Measurements from ENCODE around the gene ADAMTS4. TPM values are rescaled to one million over a fixed set of nuclear protein-coding genes. Genes with fewer than 3 reads are reported as not detected.
A peak's percentile ranks its signal among the peaks of the same experiment; 100 is the strongest.

The ADAMTS4 gene
- total and polyA plus RNA-seq, 2 of the 4 experiments (the other 2 are of a cell fraction): 0.39 to 0.72 TPM

DNA sequence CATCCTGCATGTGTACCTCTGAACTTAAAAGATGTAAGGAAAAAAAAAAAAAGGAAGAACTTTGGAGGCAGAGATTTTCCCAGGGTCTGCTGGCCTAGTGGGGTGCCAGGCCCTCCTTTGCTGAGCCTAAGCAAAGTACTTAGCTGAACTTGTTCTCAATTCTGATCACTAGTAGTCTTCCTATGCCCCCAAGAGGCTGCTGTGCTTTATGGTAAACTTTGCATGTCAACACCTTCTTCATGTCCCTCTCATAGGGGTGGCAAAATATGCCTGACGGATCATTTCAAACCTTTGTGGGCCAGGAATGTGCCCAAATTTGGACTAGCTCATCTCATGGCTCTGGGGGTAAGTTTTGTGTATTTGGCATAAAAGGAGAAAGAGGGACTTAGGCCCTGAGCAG, 41.0 kb downstream of the ADAMTS4 start (continued):
- TF ChIP-seq RAD21 (IDR thresholded peaks at IDR 0.05; ENCODE audit: low read length): no peak
- TF ChIP-seq MAZ (IDR thresholded peaks at IDR 0.05; ENCODE audit: borderline replicate concordance, low read depth, low read length): no peak

DNA sequence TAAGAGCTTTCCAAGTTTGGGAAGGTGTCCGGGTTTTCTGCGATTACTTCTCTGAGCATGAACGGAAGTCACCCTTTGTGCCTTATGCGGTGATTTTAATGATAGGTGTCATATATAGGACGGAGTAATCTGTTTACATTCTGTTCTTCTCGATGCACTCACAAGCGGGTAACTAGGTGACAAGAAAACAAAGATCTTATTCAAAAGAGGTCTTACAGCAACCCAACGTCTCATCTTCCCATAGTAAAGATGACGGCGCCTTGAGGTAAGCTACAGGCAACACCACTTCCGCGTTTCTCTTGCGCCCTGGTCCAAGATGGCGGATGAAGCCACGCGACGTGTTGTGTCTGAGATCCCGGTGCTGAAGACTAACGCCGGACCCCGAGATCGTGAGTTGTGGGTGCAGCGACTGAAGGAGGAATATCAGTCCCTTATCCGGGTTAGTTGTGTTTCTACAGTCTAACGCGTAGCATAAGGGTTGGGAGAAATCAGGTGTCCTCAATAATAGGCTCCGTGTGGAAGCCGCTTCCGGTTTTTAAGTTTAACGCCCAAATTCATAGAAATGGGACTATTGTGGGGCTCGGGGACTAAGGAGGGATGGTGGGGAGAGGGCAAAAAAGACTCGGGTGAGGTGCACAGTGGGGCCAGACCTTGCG, 45.0 kb downstream of the ADAMTS4 start, which contains the start of gene UFC1:
Gene UFC1 (plus strand): TSS at position 297 of the 656 bp plus-strand sequence. CDS start 20 bp downstream, at position 317.
- Histone ChIP-seq H2BK5ac (ENCODE audit: low read depth, low read length, poor library complexity, severe bottlenecking) (peak within 1 kb of the TSS; percentile 97), H3K4me1 (ENCODE audit: control insufficient read depth, insufficient read depth, low read length) (peaks cover 1% of the 10 kb centered on the region; the same call in 1 of the 2 replicates), H3K4ac (ENCODE audit: low read depth, low read length) (peak within 1 kb of the TSS; percentile 100), H4K20me1 (ENCODE audit: insufficient read depth, low read length) (no peaks in the 10 kb centered on the region), H4K91ac (ENCODE audit: insufficient read depth, low read depth, low read length) (peak within 1 kb of the TSS; percentile 99), H3K9ac (ENCODE audit: low read depth, low read length) (peak within 1 kb of the TSS; percentile 99), H4K5ac (ENCODE audit: low read depth, low read length) (peak within 1 kb of the TSS; percentile 98), H3K23ac (ENCODE audit: low read depth, low read length) (peak within 1 kb of the TSS; percentile 99), H4K8ac (ENCODE audit: low read depth in 2 of 2, low read length in 2 of 2) (peak within 1 kb of the TSS; percentile 63 to 100), H3K14ac (replicated peaks; ENCODE audit: low read depth, low read length) (peak within 1 kb of the TSS; percentile 100), H3K36me3 (ENCODE audit: control insufficient read depth, insufficient read depth, low read length) (peaks cover 12% of the 10 kb centered on the region), H2BK120ac (ENCODE audit: low read depth, low read length) (peak within 1 kb of the TSS; percentile 99), H2AK9ac (replicated peaks; ENCODE audit: low read depth, low read length, poor library complexity) (peak within 1 kb of the TSS; percentile 97), H3K18ac (ENCODE audit: low read depth, low read length) (peak within 1 kb of the TSS; percentile 97), H3K4me3 (ENCODE audit: insufficient read depth, low read depth, low read length) (peak within 1 kb of the TSS; percentile 76), H3K9me3 (ENCODE audit: control insufficient read depth, insufficient read depth, low read length) (no peaks in the 10 kb centered on the region), H3K4me2 (ENCODE audit: low read depth, low read length) (peak within 1 kb of the TSS; percentile 90), H3K27ac (ENCODE audit: insufficient read depth, low read length) (peak within 1 kb of the TSS; percentile 95), H3K79me1 (ENCODE audit: low read depth in 1 of 2, low read length in 2 of 2) (peaks cover 10 to 23% of the 10 kb centered on the region in 2 experiments; a peak in 3 of 4 replicates), H2AK5ac (ENCODE audit: low read depth, low read length) (peak within 1 kb of the TSS; percentile 79), H2AFZ (replicated peaks; ENCODE audit: low read length, poor library complexity) (peak within 1 kb of the TSS; percentile 98), H3K56ac (ENCODE audit: extremely low read depth, insufficient read depth, low read length) (peak within 1 kb of the TSS; percentile 99), H2BK20ac (ENCODE audit: low read depth, low read length) (peak within 1 kb of the TSS; percentile 95), H2BK15ac (ENCODE audit: low read depth, low read length) (peak within 1 kb of the TSS; percentile 88), H3K9me1 (ENCODE audit: insufficient read depth, low read length) (peaks cover 9% of the 10 kb centered on the region), H3K27me3 (ENCODE audit: control insufficient read depth, insufficient read depth, low read length) (no peaks in the 10 kb centered on the region)
- dilution Hi-C loops (cut with HindIII; ENCODE audit: low sequenced_read_pairs, unreplicated experiment) (no loop called here), in situ Hi-C loops (cut with MboI; ENCODE audit: low sequenced_read_pairs) (no loop called here), intact Hi-C loops (cut with micrococcal nuclease) (no loop called here)
- 0% methylated on average over 9 of the region's 33 CpGs; no CpG with 5 or more reads in 1 of the 2 experiments for WGBS, 2 experiments (ENCODE audit: extremely low coverage in 2 of 2, insufficient read length in 1 of 2)
- peak; percentile 92 for DNase-seq
- BruUV-seq (replicated peaks): no TSS peak
- CTCF ChIA-PET: interaction anchor here (0.7 kb wide), 1 partner anchor 1857 kb away, joined by 3 read pairs; no protein-coding TSS in a partner anchor
- peak; percentile 98 for ATAC-seq (ENCODE audit: low read depth)
- POLR2A ChIA-PET (ENCODE audit: unreplicated experiment): interaction anchor here (1.3 kb wide), 1 partner anchor 13 kb away, joined by 5 read pairs; no protein-coding TSS in a partner anchor
- TF ChIP-seq, protein P1, sequence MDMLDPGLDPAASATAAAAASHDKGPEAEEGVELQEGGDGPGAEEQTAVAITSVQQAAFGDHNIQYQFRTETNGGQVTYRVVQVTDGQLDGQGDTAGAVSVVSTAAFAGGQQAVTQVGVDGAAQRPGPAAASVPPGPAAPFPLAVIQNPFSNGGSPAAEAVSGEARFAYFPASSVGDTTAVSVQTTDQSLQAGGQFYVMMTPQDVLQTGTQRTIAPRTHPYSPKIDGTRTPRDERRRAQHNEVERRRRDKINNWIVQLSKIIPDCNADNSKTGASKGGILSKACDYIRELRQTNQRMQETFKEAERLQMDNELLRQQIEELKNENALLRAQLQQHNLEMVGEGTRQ (IDR thresholded peaks at IDR 0.05; ENCODE audit: low read depth, low read length): 0 out of 2 replicates have a peak, but pooled peaks have one; percentile 4
- TF ChIP-seq CHD1 (IDR thresholded peaks at IDR 0.05; ENCODE audit: low read depth, low read length) (no peak), FOS (IDR thresholded peaks at IDR 0.05; ENCODE audit: low read depth, low read length) (no peak), RCOR1 (IDR thresholded peaks at IDR 0.05; ENCODE audit: insufficient replicate concordance, low read length) (no peak), POLR2A (IDR thresholded peaks at IDR 0.05; ENCODE audit: low read depth, low read length) (peak; percentile 93), MXI1 (IDR thresholded peaks at IDR 0.05; ENCODE audit: borderline replicate concordance, low read depth, low read length) (peak; percentile 82; the same call in 1 of the 2 replicates), RFX5 (IDR thresholded peaks at IDR 0.05; ENCODE audit: low read depth, low read length) (no peak), CEBPB (IDR thresholded peaks at IDR 0.05; ENCODE audit: low read depth, low read length) (peak; percentile 43; the same call in 1 of the 2 replicates), BHLHE40 (IDR thresholded peaks at IDR 0.05; ENCODE audit: low read depth, low read length) (0 out of 2 replicates have a peak, but pooled peaks have one; percentile 10), SMC3 (IDR thresholded peaks at IDR 0.05; ENCODE audit: low read depth, low read length) (no peak), MAFK (IDR thresholded peaks at IDR 0.05; ENCODE audit: low read depth, low read length) (no peak)
- TF ChIP-seq, protein P2, sequence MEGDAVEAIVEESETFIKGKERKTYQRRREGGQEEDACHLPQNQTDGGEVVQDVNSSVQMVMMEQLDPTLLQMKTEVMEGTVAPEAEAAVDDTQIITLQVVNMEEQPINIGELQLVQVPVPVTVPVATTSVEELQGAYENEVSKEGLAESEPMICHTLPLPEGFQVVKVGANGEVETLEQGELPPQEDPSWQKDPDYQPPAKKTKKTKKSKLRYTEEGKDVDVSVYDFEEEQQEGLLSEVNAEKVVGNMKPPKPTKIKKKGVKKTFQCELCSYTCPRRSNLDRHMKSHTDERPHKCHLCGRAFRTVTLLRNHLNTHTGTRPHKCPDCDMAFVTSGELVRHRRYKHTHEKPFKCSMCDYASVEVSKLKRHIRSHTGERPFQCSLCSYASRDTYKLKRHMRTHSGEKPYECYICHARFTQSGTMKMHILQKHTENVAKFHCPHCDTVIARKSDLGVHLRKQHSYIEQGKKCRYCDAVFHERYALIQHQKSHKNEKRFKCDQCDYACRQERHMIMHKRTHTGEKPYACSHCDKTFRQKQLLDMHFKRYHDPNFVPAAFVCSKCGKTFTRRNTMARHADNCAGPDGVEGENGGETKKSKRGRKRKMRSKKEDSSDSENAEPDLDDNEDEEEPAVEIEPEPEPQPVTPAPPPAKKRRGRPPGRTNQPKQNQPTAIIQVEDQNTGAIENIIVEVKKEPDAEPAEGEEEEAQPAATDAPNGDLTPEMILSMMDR (conservative IDR thresholded peaks at IDR 0.05; ENCODE audit: low read depth, low read length): no peak

Measured in IMR-90 (cell line).